Nephron progenitor cell (in vitro differentiated cells): ENCODE results near the gene NHLH1.

Source experiments
- DNase-seq: peaks from one replicate; pipeline ENCODE4 v3.0.0; 2021
- H3K27ac Mint-ChIP-seq: 2 replicates; pipeline ENCODE4 v1.8.0; 2021; ENCODE audit warnings: mild to moderate bottlenecking, moderate library complexity, mixed read lengths
- H3K27me3 Mint-ChIP-seq: 2 replicates; pipeline ENCODE4 v1.8.0; 2021; ENCODE audit warnings: mild to moderate bottlenecking, low read depth, mixed read lengths; ENCODE audit not compliant: poor library complexity
- H3K36me3 Mint-ChIP-seq: 2 replicates; pipeline ENCODE4 v1.8.0; 2021; ENCODE audit warnings: low read depth, mixed read lengths
- H3K4me1 Mint-ChIP-seq: 2 replicates; pipeline ENCODE4 v1.8.0; 2021; ENCODE audit warnings: mixed read lengths
- H3K4me3 Mint-ChIP-seq: 2 replicates; pipeline ENCODE4 v1.8.0; 2021; ENCODE audit warnings: mild to moderate bottlenecking, moderate library complexity, mixed read lengths
- H3K9me3 Mint-ChIP-seq: 2 replicates; pipeline ENCODE4 v1.8.0; 2021; ENCODE audit warnings: mild to moderate bottlenecking, moderate library complexity, mixed read lengths
- CTCF ChIP-seq: fragments of 200-600 bp; sonication (generic); IDR thresholded peaks from 2 replicates; pipeline ENCODE4 v1.5.0; 2021; ENCODE audit warnings: antibody characterized with exemption

Gene NHLH1

DNA sequence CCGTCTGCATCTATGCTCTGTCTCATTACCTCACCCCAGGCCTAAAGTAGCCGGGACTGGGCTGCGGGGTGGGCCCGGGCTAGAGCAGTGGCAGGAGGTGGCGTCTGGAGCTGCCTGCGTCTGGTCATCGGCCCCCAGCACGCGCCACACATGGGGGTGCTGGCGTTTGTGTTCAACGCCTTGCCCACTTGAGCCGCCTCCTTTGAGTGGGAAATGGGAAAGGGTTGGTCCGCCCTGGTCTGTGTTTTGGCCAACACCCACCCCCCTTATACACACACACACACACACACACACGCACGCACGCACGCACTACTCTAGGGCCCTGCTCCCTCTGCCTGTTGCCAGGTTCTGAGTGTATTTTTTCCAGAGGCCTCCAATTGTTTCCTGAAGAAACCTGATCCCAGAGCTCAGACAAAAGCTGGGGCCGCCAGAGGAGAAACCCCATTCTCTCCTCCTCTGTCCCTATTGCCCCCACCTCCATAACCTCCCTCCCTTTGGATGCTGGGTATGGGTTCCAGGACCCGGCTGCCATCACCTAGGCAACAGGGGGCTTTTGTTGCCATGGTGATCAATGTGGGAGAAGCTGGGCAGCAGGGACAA lies 43.6 kb downstream of the NHLH1 start:
- Mint-ChIP-seq H3K4me1 (peaks cover 82% of the 10 kb centered on the region), H3K27ac (peak overlapping the region; percentile 98), H3K36me3 (peaks cover 9% of the 10 kb centered on the region), H3K4me3 (peak overlapping the region; percentile 41), H3K27me3 (no peaks in the 10 kb centered on the region), H3K9me3 (no peaks in the 10 kb centered on the region)
- peak; percentile 52 for DNase-seq
- no peak for TF ChIP-seq CTCF

GRCh38 chr1:160411271-160412027 lies 44.6 kb downstream of the NHLH1 start:
- H3K4me1 Mint-ChIP-seq: peaks cover 73% of the 10 kb centered on the region
- no peak for DNase-seq
- no peak for TF ChIP-seq CTCF

GRCh38 chr1:160412028-160412362 lies 45.1 kb downstream of the NHLH1 start:
- no peak for TF ChIP-seq CTCF
- no peaks in the 10 kb centered on the region for H3K9me3 Mint-ChIP-seq
- H3K4me1 Mint-ChIP-seq: peaks cover 69% of the 10 kb centered on the region
- H3K36me3 Mint-ChIP-seq: peaks cover 10% of the 10 kb centered on the region
- H3K27me3 Mint-ChIP-seq: no peaks in the 10 kb centered on the region
- H3K27ac Mint-ChIP-seq: peak overlapping the region; percentile 39
- no peak overlapping the region for H3K4me3 Mint-ChIP-seq
- no peak for DNase-seq

More at GRCh38 chr1:160411271-160412027, 44.6 kb downstream of the NHLH1 start:
- Mint-ChIP-seq H3K27me3 (no peaks in the 10 kb centered on the region), H3K27ac (peak overlapping the region; percentile 98), H3K4me3 (peak overlapping the region; percentile 41), H3K36me3 (peaks cover 8% of the 10 kb centered on the region), H3K9me3 (no peaks in the 10 kb centered on the region)

DNA sequence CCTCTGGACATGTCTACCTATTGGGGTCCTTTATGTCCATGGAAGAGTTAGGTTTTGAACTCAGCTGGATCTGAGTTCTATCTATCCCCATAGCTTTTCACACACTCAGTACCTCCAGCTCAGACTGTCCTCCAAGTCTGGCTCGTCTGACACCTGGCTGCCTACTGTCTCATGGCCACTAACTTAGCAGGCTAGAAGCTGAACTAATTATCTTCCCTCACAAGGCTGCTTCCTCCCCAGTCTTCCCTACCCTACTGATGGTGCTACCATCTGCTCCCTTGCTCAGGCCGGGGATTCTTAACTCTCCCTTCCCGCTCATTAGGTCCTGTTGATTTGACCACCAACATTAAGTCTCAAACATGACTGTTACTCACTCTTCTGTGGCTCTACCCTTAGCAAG lies 46.8 kb downstream of the NHLH1 start:
- H3K27ac Mint-ChIP-seq: peak overlapping the region; percentile 82
- no peaks in the 10 kb centered on the region for H3K9me3 Mint-ChIP-seq
- no peak overlapping the region for H3K4me3 Mint-ChIP-seq
- DNase-seq: no peak
- peaks cover 55% of the 10 kb centered on the region for H3K4me1 Mint-ChIP-seq
- peaks cover 18% of the 10 kb centered on the region for H3K36me3 Mint-ChIP-seq
- TF ChIP-seq CTCF: no peak
- no peaks in the 10 kb centered on the region for H3K27me3 Mint-ChIP-seq

DNA sequence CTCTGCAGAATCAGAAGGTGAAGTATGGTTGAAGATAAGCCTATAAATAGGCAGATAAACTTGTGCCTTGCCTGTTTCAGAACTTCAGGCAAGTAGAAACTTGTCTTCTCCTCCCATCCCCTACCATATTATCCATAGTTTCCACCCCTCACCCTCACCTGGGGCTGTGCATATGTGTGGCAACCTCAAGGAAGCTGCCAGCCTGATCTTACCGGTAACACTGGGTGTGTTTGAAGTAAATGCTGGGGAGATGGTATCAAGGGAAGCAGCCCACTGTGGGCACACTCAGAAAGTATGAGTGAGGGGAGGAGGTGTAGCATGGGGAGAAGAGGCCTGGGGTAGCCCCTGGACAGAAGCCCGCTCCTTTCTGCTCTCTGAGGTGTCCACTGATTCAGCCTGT lies 48.0 kb downstream of the NHLH1 start:
- Mint-ChIP-seq H3K36me3 (peaks cover 29% of the 10 kb centered on the region), H3K27ac (no peak overlapping the region), H3K27me3 (no peaks in the 10 kb centered on the region), H3K4me3 (no peak overlapping the region), H3K9me3 (no peaks in the 10 kb centered on the region), H3K4me1 (peaks cover 43% of the 10 kb centered on the region)
- DNase-seq: no peak
- no peak for TF ChIP-seq CTCF
